ENCODE measurements around the gene PTPRN2.

PTPRN2 gene

GRCh38 chr7:158479021-158479663 lies 108.5 kb downstream of the PTPRN2 start:
- no peak for TF ChIP-seq GATA2 (IDR thresholded peaks at IDR 0.05; ENCODE audit: low read depth, low read length)
- TF ChIP-seq GATA3 (IDR thresholded peaks at IDR 0.05; ENCODE audit: low read depth, low read length), result no peak

DNA sequence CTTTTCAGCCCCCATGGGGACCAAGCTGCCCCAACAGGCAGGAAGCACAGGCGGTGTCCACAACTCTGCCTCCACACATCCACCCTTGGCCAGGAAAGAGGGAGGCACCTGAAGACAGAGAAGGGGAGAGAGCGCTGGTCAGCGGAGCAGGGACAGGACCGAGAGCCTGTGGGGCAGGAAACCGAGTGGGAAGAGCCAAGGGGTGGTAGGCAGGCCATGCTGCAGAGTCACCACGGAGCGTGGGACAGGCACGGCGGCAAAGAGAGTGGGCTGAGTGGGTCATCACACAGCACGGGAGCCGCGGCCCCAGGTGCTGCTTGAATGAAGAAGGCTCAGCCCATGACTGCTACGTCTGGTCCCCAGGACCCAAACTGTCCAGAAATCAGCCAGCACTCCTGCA lies 109.8 kb downstream of the PTPRN2 start:
- no peak for TF ChIP-seq GATA3 (IDR thresholded peaks at IDR 0.05; ENCODE audit: low read depth, low read length)
- TF ChIP-seq GATA2 (IDR thresholded peaks at IDR 0.05; ENCODE audit: low read depth, low read length), result no peak

- TF ChIP-seq GATA3 (IDR thresholded peaks at IDR 0.05; ENCODE audit: low read depth, low read length) (no peak), GATA2 (IDR thresholded peaks at IDR 0.05; ENCODE audit: low read depth, low read length) (no peak)
These were observed 111.2 kb downstream of the PTPRN2 start for GRCh38 chr7:158476331-158476932.

- no peak for TF ChIP-seq GATA3 (IDR thresholded peaks at IDR 0.05; ENCODE audit: low read depth, low read length)
- no peak for TF ChIP-seq GATA2 (IDR thresholded peaks at IDR 0.05; ENCODE audit: low read depth, low read length)
These were observed 112.0 kb downstream of the PTPRN2 start for GRCh38 chr7:158475679-158476052.

DNA sequence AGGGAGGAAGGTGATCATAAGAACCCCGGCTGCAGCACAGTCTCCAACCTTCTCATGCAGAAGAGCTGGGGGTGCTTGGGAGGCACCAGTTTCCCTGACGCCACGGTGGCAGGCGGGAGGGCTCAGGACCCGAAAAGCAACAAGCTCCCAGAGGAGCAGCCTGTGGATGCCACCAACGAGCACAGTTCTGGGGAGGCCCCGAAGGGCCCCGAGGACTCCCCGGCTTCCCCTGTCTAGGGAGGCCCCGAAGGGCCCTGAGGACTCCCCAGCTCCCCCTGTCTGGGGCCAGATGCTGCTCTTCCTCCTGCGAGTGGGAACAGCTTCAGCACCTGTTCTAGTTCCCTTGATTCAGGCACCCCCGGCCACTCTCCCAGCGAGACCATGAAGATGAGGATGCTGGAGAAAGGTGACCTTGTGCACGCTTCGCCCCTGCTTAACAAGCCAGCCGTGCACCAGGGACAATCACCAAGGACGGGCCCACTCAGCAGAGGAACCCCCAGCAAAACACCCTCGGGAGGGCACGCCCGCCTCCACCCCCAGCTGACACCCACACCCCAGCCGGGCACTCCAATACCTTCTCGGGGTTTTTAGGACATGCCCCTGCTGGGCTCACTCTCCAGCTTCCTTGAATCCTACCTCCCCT lies 112.5 kb downstream of the PTPRN2 start:
- TF ChIP-seq GATA2 (IDR thresholded peaks at IDR 0.05; ENCODE audit: low read depth, low read length) (no peak), GATA3 (IDR thresholded peaks at IDR 0.05; ENCODE audit: low read depth, low read length) (no peak)

- TF ChIP-seq GATA2 (IDR thresholded peaks at IDR 0.05; ENCODE audit: low read depth, low read length), result no peak
- TF ChIP-seq GATA3 (IDR thresholded peaks at IDR 0.05; ENCODE audit: low read depth, low read length), result no peak
These were observed 113.1 kb downstream of the PTPRN2 start for GRCh38 chr7:158474488-158474887.

- TF ChIP-seq GATA3 (IDR thresholded peaks at IDR 0.05; ENCODE audit: low read depth, low read length) (no peak), GATA2 (IDR thresholded peaks at IDR 0.05; ENCODE audit: low read depth, low read length) (no peak)
These were observed 113.7 kb downstream of the PTPRN2 start for GRCh38 chr7:158473946-158474345.

- TF ChIP-seq GATA3 (IDR thresholded peaks at IDR 0.05; ENCODE audit: low read depth, low read length), result no peak
- no peak for TF ChIP-seq GATA2 (IDR thresholded peaks at IDR 0.05; ENCODE audit: low read depth, low read length)
These were observed 114.4 kb downstream of the PTPRN2 start for GRCh38 chr7:158473221-158473620.

GRCh38 chr7:158472596-158472995 lies 115.0 kb downstream of the PTPRN2 start:
- no peak for TF ChIP-seq GATA2 (IDR thresholded peaks at IDR 0.05; ENCODE audit: low read depth, low read length)
- TF ChIP-seq GATA3 (IDR thresholded peaks at IDR 0.05; ENCODE audit: low read depth, low read length), result no peak

- TF ChIP-seq GATA3 (IDR thresholded peaks at IDR 0.05; ENCODE audit: low read depth, low read length) (no peak), GATA2 (IDR thresholded peaks at IDR 0.05; ENCODE audit: low read depth, low read length) (no peak)
These were observed 115.9 kb downstream of the PTPRN2 start for GRCh38 chr7:158471716-158472115.

DNA sequence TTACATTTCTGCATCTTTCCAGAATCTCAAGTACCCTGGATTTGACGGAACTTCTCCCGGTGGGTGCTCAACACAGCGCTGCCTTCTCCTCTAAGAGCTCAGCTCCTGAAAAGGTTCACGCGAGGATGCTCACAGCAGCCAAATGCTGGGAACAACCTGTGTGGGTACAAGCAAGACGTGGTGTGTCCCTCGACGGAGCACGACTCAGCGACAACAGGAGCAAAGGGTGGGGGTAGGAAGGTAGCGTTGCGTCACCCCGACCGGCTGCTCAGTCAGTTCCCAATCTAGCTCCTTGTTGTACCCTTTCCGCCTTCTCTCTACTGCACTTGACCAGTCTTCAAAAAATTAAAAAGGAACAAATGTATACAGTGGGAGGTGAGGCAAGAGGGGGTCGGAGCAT lies 117.3 kb downstream of the PTPRN2 start:
- no peak for TF ChIP-seq GATA3 (IDR thresholded peaks at IDR 0.05; ENCODE audit: low read depth, low read length)
- TF ChIP-seq GATA2 (IDR thresholded peaks at IDR 0.05; ENCODE audit: low read depth, low read length), result no peak

DNA sequence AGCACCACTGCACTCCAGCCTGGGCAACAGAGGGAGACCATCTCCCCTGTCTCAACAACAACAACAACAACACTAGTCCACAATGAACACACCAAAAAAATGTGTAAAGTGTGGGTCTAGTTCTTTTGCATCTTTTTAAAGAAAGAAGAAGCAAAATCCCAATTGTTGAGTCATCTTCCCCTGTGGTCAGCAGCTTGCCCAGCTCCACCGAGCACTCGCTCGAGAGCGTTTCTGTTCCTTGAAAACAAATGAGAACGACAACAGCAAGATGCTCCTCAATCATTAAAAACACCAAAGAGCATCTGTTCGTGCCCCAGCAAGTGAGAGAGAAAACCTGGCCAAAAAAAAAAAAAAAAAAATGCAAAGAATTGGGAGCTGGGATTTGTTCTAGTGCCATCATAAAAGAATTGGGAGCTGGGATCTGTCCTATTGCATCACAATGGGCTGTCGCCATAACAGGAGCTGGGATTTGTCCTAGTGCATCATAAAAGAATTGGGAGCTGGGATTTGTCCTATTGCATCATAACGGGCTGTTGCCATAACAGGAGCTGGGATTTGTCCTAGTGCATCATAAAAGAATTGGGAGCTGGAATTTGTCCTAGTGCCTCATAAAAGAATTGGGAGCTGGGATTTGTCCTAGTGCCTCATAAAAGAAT lies 118.1 kb downstream of the PTPRN2 start:
- TF ChIP-seq GATA2 (IDR thresholded peaks at IDR 0.05; ENCODE audit: low read depth, low read length) (no peak), GATA3 (IDR thresholded peaks at IDR 0.05; ENCODE audit: low read depth, low read length) (no peak)

GRCh38 chr7:158468700-158469296 lies 118.8 kb downstream of the PTPRN2 start:
- TF ChIP-seq GATA3 (IDR thresholded peaks at IDR 0.05; ENCODE audit: low read depth, low read length) (no peak), GATA2 (IDR thresholded peaks at IDR 0.05; ENCODE audit: low read depth, low read length) (no peak)

DNA sequence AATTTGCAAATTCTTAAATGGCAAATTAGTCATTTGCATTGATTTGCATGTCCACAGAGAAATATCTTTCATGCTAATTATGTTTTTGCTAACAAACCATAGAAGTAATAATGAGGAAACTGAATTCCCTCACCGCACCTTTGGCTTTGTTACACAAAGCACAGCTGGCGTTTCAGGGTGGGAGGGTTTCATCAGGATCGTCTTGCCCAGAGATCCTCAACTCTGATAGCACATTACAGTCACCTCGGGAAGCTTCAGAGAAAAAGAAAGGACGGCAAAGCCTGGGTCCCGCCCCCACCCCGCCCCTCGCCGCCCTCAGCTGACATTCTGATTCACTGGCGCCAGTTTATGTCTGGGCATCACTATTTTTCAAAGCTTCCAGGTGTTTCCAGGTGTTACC lies 119.4 kb downstream of the PTPRN2 start:
- TF ChIP-seq GATA3 (IDR thresholded peaks at IDR 0.05; ENCODE audit: low read depth, low read length) (no peak), GATA2 (IDR thresholded peaks at IDR 0.05; ENCODE audit: low read depth, low read length) (peak; percentile 12; the same call in 1 of the 2 replicates)

Measured in SH-SY5Y (cell line).